Trophoblast cell (in vitro differentiated cells and primary cell): ENCODE results near the gene POR.

Experiments used
- DNase-seq, 2 donors: peaks; one replicate each; pipeline ENCODE4 v3.0.0-alpha.2; 2016
- H2AFZ ChIP-seq: 2 replicates; pipeline ENCODE4 v1.6.1; 2013; ENCODE audit warnings: low read length, moderate library complexity, mild to moderate bottlenecking; ENCODE audit not compliant: insufficient read depth, poor library complexity
- H2AK5ac ChIP-seq: 2 replicates; pipeline ENCODE4 v1.6.1; 2013; ENCODE audit warnings: mild to moderate bottlenecking, low read length
- H2BK120ac ChIP-seq: 2 replicates; pipeline ENCODE4 v1.6.1; 2013; ENCODE audit warnings: low read length, mild to moderate bottlenecking, moderate library complexity; ENCODE audit not compliant: insufficient read depth, poor library complexity
- H2BK12ac ChIP-seq: 2 replicates; pipeline ENCODE4 v1.6.1; 2013; ENCODE audit warnings: mild to moderate bottlenecking, low read length, moderate library complexity
- H2BK5ac ChIP-seq: 2 replicates; pipeline ENCODE4 v1.6.1; 2013; ENCODE audit warnings: low read length, low read depth, moderate library complexity, mild to moderate bottlenecking; ENCODE audit not compliant: poor library complexity
- H3K14ac ChIP-seq: 2 replicates; pipeline ENCODE4 v1.6.1; 2013; ENCODE audit warnings: mild to moderate bottlenecking, low read length
- H3K18ac ChIP-seq: 2 replicates; pipeline ENCODE4 v1.6.1; 2013; ENCODE audit warnings: mild to moderate bottlenecking, low read length
- H3K23ac ChIP-seq: 2 replicates; pipeline ENCODE4 v1.6.1; 2013; ENCODE audit warnings: low read length
- H3K27ac ChIP-seq: 2 replicates; pipeline ENCODE4 v1.5.1; 2013; ENCODE audit warnings: low read depth, mild to moderate bottlenecking, inconsistent platforms, low read length, moderate library complexity
- H3K27me3 ChIP-seq: 2 replicates; pipeline ENCODE4 v1.6.1; 2013; ENCODE audit warnings: inconsistent platforms, mild to moderate bottlenecking, low read length, moderate library complexity; ENCODE audit not compliant: insufficient read depth
- H3K36me3 ChIP-seq, 2 experiments: 1 replicate in 1 of 2; 2 replicates in 1 of 2; pipeline ENCODE4 v1.6.1; 2013; ENCODE audit warnings: low read length in 2 of 2, mild to moderate bottlenecking in 2 of 2, moderate library complexity in 1 of 2; ENCODE audit not compliant: insufficient read depth in 2 of 2, control insufficient read depth in 1 of 2
- H3K4ac ChIP-seq: 2 replicates; pipeline ENCODE4 v1.6.1; 2013; ENCODE audit warnings: low read depth, mild to moderate bottlenecking, low read length, moderate library complexity
- H3K4me1 ChIP-seq, 2 experiments: 1 replicate in 1 of 2; 2 replicates in 1 of 2; pipeline ENCODE4 v1.6.1; 2013; ENCODE audit warnings: low read length in 2 of 2, mild to moderate bottlenecking in 2 of 2, moderate library complexity in 1 of 2; ENCODE audit not compliant: insufficient read depth in 2 of 2, control insufficient read depth in 1 of 2
- H3K4me2 ChIP-seq: 2 replicates; pipeline ENCODE4 v1.6.1; 2013; ENCODE audit warnings: inconsistent platforms, mild to moderate bottlenecking, low read length, moderate library complexity
- H3K4me3 ChIP-seq: 2 replicates; pipeline ENCODE4 v1.5.1; 2013; ENCODE audit warnings: mild to moderate bottlenecking, low read depth, low read length, inconsistent platforms
- H3K79me1 ChIP-seq: one replicate; pipeline ENCODE4 v1.6.1; 2013; ENCODE audit warnings: low read length
- H3K79me2 ChIP-seq: 2 replicates; pipeline ENCODE4 v1.6.1; 2013; ENCODE audit warnings: low read length, mild to moderate bottlenecking; ENCODE audit not compliant: control insufficient read depth, insufficient read depth, poor library complexity
- H3K9ac ChIP-seq: 2 replicates; pipeline ENCODE4 v1.6.1; 2013; ENCODE audit warnings: mild to moderate bottlenecking, low read length
- H3K9me3 ChIP-seq: 2 replicates; pipeline ENCODE4 v1.6.1; 2013; ENCODE audit warnings: low read depth, mild to moderate bottlenecking, control low read depth, inconsistent platforms, low read length; ENCODE audit not compliant: insufficient read depth
- H4K12ac ChIP-seq: 2 replicates; pipeline ENCODE4 v1.6.1; 2013; ENCODE audit warnings: low read depth, mild to moderate bottlenecking, low read length, moderate library complexity
- H4K8ac ChIP-seq: 2 replicates; pipeline ENCODE4 v1.6.1; 2013; ENCODE audit warnings: low read depth, mild to moderate bottlenecking, low read length, moderate library complexity
- H4K91ac ChIP-seq: one replicate; pipeline ENCODE4 v1.6.1; 2013; ENCODE audit warnings: low read depth, mild to moderate bottlenecking, low read length, moderate library complexity
- WGBS: extraction: QIAGEN DNeasy Blood & Tissue Kit; methylation state at CpG from one replicate; pipeline ENCODE4 v1.1.7; 2013; ENCODE audit warnings: missing lambda C conversion rate; ENCODE audit not compliant: insufficient read length, insufficient coverage; ENCODE audit errors: extremely low coverage; 5-methylcytosine and 5-hydroxymethylcytosine counted together

Gene POR

DNA sequence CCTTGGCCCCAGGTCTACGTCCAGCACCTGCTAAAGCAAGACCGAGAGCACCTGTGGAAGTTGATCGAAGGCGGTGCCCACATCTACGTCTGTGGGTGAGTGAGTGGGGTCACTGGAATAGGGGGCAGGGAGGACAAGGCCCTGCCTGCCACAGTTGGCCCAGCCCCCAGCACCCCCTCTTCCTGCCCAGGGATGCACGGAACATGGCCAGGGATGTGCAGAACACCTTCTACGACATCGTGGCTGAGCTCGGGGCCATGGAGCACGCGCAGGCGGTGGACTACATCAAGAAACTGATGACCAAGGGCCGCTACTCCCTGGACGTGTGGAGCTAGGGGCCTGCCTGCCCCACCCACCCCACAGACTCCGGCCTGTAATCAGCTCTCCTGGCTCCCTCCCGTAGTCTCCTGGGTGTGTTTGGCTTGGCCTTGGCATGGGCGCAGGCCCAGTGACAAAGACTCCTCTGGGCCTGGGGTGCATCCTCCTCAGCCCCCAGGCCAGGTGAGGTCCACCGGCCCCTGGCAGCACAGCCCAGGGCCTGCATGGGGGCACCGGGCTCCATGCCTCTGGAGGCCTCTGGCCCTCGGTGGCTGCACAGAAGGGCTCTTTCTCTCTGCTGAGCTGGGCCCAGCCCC, 71.3 kb downstream of the POR start:
- H3K18ac ChIP-seq: no peak overlapping the region
- no peak overlapping the region for H2AFZ ChIP-seq
- no peak overlapping the region for H3K4me2 ChIP-seq
- no peaks in the 10 kb centered on the region for H3K27me3 ChIP-seq
- peaks cover 12 to 16% of the 10 kb centered on the region in 2 experiments for H3K4me1 ChIP-seq
- H2BK12ac ChIP-seq: no peak overlapping the region
- H3K9ac ChIP-seq: no peak overlapping the region
- peaks cover 64 to 66% of the 10 kb centered on the region in 2 experiments for H3K36me3 ChIP-seq
- no peaks in the 10 kb centered on the region for H3K79me2 ChIP-seq
- no peak overlapping the region for H4K8ac ChIP-seq
- peaks cover 7% of the 10 kb centered on the region for H3K9me3 ChIP-seq
- no peak overlapping the region for H2BK120ac ChIP-seq
- H2BK5ac ChIP-seq: no peak overlapping the region
- no peak overlapping the region for H3K14ac ChIP-seq
- H3K4me3 ChIP-seq: peak overlapping the region; percentile 16
- H2AK5ac ChIP-seq: no peak overlapping the region
- H4K91ac ChIP-seq: no peak overlapping the region
- no peak overlapping the region for H3K27ac ChIP-seq
- WGBS: no CpG with 5 or more reads among the region's 20 CpGs
- no peak for DNase-seq
- H4K12ac ChIP-seq: no peak overlapping the region
- H3K23ac ChIP-seq: no peak overlapping the region
- no peaks in the 10 kb centered on the region for H3K79me1 ChIP-seq
- H3K4ac ChIP-seq: no peak overlapping the region

DNA sequence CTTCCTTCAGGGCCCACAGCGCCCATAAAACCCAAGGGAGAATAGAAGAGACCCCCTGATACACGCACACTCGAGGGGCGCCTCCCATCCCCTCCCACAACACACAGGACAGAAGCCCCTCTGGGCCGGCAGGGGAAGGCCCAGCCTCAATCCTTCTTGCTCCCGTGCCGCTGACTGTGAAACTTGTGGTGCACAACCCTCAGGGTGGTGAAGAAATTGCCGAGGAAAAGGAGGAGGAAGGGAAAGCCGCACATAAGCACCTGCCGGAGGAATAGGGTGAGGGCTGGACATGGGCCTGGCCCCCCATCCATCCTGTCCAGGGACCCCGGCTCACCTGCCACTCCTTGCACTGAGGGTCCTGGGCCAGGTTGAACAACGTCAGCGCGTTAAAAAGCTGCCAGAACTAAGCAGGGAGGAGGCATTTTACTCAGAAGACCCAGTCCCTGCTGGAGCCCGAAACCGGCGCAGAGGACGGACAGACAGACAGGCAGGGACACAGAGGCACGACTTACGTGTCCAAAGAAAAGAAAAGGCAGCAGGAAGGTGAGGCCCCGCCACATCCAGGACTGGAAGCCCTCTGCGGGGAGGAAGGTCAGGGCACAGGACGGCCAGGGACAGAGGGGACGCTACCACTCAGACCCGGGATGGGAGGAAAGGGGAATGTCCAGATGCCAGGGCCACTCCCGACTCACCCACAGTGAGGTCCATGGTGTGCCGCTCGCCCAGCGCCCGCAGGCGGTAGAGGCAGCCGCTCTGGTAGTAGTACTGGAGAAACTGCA, 72.3 kb downstream of the POR start:
- no peak overlapping the region for H3K14ac ChIP-seq
- H2AK5ac ChIP-seq: no peak overlapping the region
- H4K91ac ChIP-seq: no peak overlapping the region
- DNase-seq: no peak
- H4K8ac ChIP-seq: no peak overlapping the region
- H3K18ac ChIP-seq: no peak overlapping the region
- H3K9me3 ChIP-seq: peaks cover 7% of the 10 kb centered on the region
- no peak overlapping the region for H3K4me2 ChIP-seq
- H3K79me1 ChIP-seq: no peaks in the 10 kb centered on the region
- no peak overlapping the region for H3K9ac ChIP-seq
- H2AFZ ChIP-seq: no peak overlapping the region
- H4K12ac ChIP-seq: no peak overlapping the region
- H2BK120ac ChIP-seq: no peak overlapping the region
- H3K4me1 ChIP-seq: peaks cover 12 to 16% of the 10 kb centered on the region in 2 experiments
- no peak overlapping the region for H2BK12ac ChIP-seq
- H3K27me3 ChIP-seq: no peaks in the 10 kb centered on the region
- H3K4me3 ChIP-seq: no peak overlapping the region
- H3K36me3 ChIP-seq: peaks cover 57% of the 10 kb centered on the region in 2 experiments
- H3K4ac ChIP-seq: no peak overlapping the region
- no CpG with 5 or more reads among the region's 32 CpGs for WGBS
- H3K23ac ChIP-seq: no peak overlapping the region
- H3K27ac ChIP-seq: no peak overlapping the region
- no peaks in the 10 kb centered on the region for H3K79me2 ChIP-seq
- no peak overlapping the region for H2BK5ac ChIP-seq

DNA sequence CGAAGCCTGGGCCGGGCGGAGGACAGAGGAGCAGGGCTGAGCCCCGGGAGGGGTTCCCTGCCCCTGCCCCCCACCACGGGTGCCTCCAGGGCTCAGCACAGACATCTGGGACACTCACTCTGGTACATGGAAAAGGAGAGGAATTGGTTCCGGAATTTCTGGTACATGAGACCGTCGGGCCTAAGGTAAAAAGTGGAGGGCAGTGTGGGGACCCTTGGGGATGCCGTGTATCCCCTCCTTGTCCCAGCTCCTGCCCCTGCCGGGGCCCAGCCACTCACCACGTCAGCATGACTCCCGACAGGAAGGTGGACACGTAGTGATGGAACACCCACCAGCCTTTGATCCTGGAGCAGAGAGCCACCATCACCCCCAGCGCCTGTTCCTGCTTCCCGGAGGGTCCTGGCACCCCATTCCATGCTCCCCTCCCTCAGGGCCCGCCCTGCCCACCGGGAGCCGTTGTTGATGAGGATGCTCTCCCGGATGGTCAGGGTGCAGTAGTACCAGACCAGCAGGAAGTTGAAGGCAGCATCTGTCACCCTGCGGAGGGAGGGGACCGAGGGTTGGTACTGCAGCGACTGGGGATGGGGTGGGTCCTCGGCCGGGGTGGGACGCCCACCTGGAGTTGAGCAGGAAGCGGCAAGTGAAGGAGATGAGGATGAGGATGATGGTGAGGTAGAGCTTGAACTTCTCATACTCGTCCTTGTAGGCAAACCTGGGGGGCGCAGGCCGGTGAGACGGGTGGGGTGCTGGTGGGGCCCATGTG, 73.0 kb downstream of the POR start:
- no peak overlapping the region for H2AK5ac ChIP-seq
- H4K8ac ChIP-seq: no peak overlapping the region
- no peaks in the 10 kb centered on the region for H3K27me3 ChIP-seq
- H3K27ac ChIP-seq: no peak overlapping the region
- H3K9ac ChIP-seq: no peak overlapping the region
- DNase-seq: no peak
- no peak overlapping the region for H4K12ac ChIP-seq
- H3K4ac ChIP-seq: no peak overlapping the region
- H4K91ac ChIP-seq: no peak overlapping the region
- no peak overlapping the region for H3K14ac ChIP-seq
- peaks cover 50% of the 10 kb centered on the region in 2 experiments for H3K36me3 ChIP-seq
- no peak overlapping the region for H3K18ac ChIP-seq
- H3K4me1 ChIP-seq: peaks cover 13 to 16% of the 10 kb centered on the region in 2 experiments
- H3K79me1 ChIP-seq: no peaks in the 10 kb centered on the region
- no peak overlapping the region for H2AFZ ChIP-seq
- no peak overlapping the region for H2BK120ac ChIP-seq
- H2BK5ac ChIP-seq: no peak overlapping the region
- H3K4me3 ChIP-seq: no peak overlapping the region
- H3K79me2 ChIP-seq: no peaks in the 10 kb centered on the region
- H3K4me2 ChIP-seq: no peak overlapping the region
- H2BK12ac ChIP-seq: no peak overlapping the region
- H3K23ac ChIP-seq: no peak overlapping the region
- no CpG with 5 or more reads among the region's 30 CpGs for WGBS
- peaks cover 7% of the 10 kb centered on the region for H3K9me3 ChIP-seq

DNA sequence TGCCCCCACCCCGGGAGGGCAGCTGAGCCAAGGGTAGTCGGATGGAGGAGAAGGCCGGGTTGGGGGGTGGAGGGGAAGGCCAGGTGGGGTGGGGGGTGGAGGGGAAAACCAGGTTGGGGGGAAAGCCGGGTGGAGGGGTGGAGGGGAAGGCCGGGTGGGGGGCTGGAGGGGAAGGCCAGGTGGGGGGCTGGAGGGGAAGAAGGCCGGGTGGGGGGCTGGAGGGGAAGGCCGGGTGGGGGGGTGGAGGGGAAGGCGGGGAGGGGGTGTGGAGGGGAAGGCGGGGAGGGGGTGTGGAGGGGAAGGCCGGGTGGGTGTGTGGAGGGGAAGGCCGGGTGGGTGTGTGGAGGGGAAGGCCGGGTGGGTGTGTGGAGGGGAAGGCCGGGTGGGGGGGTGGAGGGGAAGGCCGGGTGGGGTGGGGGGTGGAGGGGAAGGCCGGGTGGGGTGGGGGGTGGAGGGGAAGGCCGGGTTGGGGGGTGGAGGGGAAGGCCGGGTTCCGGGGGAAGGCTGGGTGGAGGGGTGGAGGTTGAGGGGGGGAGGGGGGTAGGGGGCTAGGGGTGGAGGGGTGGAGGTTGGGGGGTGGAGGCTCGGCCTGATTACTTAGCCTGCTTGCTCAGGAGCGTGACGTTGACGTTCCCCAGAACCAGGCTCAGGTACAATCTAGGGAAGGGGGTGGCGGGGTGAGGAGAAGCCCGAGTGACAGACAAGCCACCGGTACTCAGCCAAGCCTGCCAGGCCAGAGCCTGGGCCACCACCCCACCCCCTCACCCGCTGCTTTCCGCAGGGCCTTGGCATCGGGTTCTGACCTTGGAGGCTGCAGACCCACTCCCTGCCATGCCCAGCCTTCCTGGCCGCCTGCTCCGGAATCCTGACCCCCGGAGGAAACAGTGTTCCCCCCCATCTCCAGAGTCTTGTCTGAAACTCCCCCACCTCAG, 73.9 kb downstream of the POR start:
- no peak overlapping the region for H4K8ac ChIP-seq
- no CpG with 5 or more reads among the region's 31 CpGs for WGBS
- no peak overlapping the region for H3K27ac ChIP-seq
- peaks cover 20 to 23% of the 10 kb centered on the region in 2 experiments for H3K4me1 ChIP-seq
- H3K4ac ChIP-seq: no peak overlapping the region
- H3K14ac ChIP-seq: no peak overlapping the region
- H3K4me3 ChIP-seq: no peak overlapping the region
- H3K18ac ChIP-seq: no peak overlapping the region
- no peak for DNase-seq
- no peaks in the 10 kb centered on the region for H3K79me2 ChIP-seq
- H3K9me3 ChIP-seq: peaks cover 7% of the 10 kb centered on the region
- no peak overlapping the region for H2BK120ac ChIP-seq
- no peak overlapping the region for H2BK12ac ChIP-seq
- peaks cover 44 to 45% of the 10 kb centered on the region in 2 experiments for H3K36me3 ChIP-seq
- peaks cover 5% of the 10 kb centered on the region for H3K79me1 ChIP-seq
- no peak overlapping the region for H3K23ac ChIP-seq
- no peak overlapping the region for H4K91ac ChIP-seq
- no peak overlapping the region for H2BK5ac ChIP-seq
- H3K9ac ChIP-seq: no peak overlapping the region
- no peak overlapping the region for H2AK5ac ChIP-seq
- H4K12ac ChIP-seq: no peak overlapping the region
- no peak overlapping the region for H3K4me2 ChIP-seq
- no peak overlapping the region for H2AFZ ChIP-seq
- H3K27me3 ChIP-seq: no peaks in the 10 kb centered on the region
